Measurements from ENCODE around the gene CRYAA.
"Not testable (repeated sequence)": the region's sequence is repeated elsewhere in the genome, so short reads cannot be mapped to it uniquely, and the experiment has no call there.

CRYAA gene

DNA sequence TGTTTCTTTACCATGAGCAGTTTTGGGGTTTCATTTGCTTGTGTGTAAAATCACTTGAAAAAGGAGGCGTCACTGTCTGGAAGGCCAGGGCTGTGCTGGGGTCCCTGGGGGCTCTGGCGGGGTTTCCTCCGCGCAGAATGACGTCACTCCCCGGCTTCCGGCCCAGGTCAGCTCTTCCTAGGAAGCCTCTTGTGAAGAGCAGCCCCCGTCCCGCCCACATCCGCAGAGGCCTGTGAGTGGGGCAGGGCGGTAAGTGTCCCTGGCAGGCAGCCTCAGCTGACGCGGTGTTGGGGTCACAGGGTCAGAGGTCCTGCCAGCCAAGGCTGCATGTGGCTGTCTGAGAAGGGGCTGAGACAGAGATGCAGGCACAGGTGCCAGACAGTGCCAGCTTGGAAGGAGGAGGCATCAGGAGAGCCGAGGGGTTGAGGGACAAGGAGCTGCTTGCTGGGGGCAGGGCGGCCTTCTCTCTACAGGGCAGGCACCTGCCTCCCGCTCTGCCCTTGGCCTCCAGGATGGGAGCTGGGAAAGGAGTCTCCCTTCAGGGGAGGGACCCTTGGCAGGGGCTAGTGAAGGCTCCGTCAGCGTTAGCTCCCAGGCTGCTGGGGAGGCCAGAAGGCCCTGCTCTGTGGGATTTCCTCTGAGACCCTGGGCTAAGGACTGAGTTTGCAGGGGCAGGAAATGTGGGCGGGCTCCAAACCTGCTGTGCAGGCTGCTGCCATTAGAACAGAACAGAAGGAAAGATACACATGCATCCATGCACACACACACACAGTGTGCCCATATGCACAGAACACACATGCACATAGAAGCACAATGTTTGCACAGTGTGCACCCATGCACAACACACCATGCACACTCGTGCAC lies 8.5 kb downstream of the CRYAA start:
- not testable (repeated sequence) for DNase-seq

- DNase-seq = not testable (repeated sequence)
Observed at GRCh38 chr21:43178175-43178826, 9.5 kb downstream of the CRYAA start.

DNA sequence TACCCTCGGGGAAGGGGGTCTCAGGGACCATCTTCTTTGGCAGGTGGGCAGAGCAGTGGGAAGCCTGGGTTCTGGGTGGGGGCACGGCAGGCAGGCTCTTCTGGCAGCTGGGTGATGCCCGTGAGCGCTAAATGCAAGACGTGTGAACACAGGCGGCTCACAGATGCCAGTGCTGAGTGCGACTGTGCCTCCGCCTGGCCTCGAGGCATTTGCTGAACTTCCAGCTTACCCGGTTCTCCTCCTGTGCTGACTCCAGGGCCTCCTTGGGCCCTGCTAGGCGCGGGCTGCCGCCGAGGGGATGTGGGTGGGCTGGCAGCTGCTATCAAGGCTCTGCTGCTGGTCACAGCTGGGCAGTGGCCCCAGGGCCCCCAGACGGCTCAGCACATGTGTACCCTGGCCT lies 12.2 kb downstream of the CRYAA start:
- not testable (repeated sequence) for DNase-seq

DNA sequence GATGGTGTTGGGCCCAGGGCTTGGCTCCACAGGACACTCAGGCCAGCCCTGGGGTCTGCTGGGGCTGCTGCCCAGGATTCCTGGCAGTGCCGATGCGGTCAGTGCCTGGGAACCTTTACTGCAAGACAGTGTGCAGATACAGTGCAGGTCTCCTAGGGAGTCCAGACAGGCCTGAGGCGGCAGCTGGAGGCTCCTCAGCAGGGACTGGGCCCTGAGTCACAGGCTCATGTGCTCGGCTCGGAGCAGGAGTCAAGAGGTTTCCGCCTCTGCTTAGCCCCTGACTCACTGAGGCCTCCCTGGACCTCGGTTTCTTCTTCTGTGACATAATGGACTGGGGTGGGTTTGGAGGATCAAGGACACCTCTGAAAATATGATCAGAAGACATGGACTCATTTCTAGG lies 18.5 kb downstream of the CRYAA start:
- not testable (repeated sequence) for DNase-seq

- DNase-seq = no peak
Observed at GRCh38 chr21:43187715-43188114, 18.9 kb downstream of the CRYAA start.

DNA sequence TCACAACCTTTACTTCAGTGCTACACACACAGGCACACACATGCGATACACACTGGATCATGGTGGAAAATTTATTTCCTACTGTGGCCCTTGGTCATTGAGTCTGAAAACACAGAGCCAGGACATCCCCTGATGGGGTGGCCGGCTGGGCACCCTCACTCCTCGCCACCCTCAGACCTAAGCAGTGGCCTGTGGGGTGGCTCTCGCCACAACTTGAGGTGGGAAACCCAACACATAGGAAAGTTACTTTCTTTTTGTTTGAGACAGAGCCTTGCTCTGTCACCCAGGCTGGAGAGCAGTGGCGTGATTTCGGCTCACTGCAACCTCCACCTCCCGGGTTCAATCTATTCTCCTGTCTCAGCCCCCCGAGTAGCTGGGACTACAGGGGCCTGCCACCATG lies 19.4 kb downstream of the CRYAA start:
- no peak for DNase-seq

DNA sequence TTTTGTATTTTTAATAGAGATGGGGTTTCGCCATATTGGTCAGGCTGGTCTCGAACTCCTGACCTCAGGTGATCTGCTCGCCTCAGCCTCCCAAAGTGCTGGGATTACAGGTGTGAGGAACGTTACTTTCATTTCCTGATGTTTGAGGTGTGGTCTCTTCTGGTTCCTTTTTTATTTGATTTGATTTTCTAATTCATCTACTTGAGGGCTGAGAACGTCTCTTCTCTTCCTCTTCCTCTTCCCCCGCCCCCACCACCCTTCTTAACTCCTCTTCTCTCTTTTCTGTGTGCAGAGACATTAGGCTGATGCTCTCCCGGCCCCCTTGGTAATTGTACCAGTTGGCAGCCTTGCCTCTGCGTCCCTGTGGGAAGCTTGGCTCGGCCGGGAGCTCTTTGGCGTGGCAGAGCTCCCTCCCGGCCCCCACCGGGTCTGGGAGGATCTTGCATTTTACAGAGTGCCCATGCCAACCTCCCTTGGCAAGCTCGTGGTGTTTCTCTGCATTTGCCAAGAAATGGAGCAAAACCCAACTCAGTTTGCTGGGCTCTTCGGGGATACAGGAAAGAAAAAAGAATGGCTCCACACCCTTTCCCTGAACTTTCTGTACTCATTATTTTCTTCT lies 19.9 kb downstream of the CRYAA start:
- DNase-seq = no peak

DNA sequence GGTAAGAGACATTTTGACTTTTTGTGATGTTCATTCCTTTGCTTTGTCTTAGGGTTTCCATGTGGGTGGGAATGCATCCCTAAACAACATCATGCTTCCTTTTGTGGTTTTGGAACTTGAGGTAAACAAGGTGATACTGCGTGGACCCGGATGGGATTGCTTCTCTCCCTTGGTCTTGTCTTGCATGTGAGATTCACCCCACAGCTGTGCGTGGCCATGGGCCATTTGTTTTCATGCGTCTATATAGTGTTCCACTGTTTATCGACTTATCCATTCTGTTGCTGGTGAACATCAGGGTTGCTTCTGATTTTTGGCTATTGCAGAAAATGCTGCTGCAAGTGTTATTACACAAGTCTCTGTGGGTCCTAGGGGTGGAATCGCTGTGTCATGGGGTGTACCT lies 21.1 kb downstream of the CRYAA start:
- no peak for DNase-seq

DNA sequence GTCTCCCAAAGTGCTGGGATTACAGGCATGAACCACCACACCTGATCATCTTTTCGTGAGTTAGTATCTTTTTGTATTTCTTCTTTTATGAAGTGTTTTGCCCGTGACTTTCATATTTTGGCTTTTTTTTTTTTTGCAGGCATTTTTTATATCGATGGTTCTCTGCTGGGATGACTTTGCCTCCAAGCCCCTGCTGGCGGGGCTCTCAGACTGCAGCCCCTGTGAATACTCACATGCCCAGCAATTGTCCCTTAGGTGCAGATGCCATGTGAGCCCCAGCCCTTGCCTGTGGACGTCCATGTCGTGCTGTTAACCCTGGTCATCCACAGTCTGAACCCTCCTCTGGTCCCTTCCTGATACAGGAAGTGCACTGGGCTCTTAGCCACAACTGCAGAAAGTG lies 21.7 kb downstream of the CRYAA start:
- no peak for DNase-seq

DNA sequence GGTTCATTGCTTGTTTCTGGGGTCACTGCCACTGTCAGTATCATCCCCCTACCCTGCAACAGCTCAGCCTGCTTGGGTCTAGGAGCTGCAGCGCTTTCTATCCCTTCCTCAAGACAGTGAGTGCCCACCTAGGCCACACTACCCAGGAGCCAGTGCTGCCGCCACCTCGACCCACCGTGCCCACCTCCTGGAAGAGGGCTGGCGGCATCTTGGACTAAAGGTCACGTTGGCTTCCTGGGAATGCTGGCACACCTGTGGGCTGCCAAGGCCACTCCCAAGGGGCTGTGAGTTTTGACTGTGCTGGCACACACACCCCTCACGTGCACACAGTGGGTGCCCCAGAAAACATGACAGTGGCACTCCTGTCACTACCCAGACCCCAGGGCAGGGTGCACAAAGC lies 22.1 kb downstream of the CRYAA start:
- DNase-seq = no peak

DNA sequence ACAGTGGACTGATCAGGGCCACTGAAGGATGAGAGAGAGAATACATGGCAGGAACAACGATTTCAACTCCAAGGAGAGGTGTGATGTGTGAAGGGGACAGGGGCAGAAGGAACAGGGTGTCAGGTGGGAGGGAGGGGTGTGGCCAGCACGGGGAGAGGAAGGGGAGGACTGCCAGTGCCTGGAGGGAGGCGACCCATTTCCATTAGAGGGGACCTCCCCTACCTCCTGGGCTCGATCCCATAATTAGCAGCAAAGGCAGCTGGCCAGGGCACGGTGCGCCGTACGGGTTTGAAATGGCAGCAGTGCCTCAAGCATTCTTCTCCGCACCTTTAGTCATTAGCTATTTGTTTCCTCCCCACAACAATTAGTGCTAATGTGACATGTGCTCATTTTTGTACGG lies 22.7 kb downstream of the CRYAA start:
- DNase-seq = no peak

GRCh38 chr21:43191971-43192370 lies 23.2 kb downstream of the CRYAA start:
- DNase-seq = no peak

DNA sequence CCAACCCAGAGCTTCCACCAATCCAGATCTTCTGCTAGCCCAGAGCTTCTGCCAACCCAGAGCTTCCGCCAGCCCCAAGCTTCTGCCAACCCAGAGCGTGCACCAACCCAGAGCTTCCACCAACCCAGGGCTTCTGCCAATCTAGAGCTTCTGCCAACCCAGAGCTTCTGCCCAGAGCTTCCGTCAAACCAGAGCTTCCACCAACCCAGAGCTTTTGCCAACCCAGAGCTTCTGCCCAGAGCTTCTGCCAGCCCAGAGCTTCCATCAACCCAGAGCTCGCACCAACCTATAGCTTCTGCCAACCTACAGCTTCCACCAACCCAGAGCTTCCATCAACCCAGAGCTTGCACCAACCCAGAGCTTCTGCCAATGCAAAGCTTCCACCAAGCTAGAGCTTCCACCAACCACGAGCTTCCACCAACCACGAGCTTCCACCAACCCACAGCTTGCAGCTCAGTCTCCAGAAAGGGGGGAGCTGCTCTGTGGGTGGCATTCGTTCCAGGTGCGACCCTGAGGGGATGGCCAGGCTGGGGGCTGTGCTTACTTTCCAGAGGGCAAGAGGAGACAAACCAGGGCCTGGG lies 23.8 kb downstream of the CRYAA start:
- no peak for DNase-seq

GRCh38 chr21:43193088-43193650 lies 24.4 kb downstream of the CRYAA start:
- DNase-seq = no peak

DNA sequence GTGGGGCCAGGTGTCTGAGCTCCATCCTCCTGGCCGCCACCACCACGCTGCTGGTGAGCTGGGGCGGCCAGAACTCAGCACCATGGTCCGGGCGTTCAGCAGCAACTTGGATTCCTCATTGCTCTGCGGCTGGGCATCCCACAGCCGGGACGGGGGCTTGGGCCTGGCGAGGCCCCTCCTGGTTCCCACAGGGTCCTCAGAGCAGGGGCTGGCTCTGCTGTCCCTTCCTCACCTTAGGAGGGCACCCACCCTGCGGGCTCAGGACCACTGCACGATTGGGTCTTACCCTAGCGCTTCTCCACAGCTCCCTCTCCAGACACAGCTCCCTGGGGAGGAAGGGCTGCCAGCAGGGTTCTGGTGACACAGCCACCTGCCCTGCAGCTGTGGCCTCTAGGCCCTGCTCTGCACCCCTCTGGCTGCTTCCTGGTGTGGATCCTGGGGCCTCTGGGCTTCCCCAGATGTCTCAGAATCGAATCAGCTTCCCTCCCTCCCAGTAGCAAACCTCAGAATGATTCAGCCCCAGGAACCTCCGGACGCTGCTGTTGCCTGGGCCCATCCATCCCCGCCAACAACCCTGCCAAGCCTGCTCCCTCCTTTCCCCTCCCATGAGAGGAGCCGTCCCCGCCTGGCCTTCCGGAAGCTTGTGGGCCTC lies 25.0 kb downstream of the CRYAA start:
- DNase-seq = no peak

GRCh38 chr21:43194303-43195120 lies 25.7 kb downstream of the CRYAA start:
- DNase-seq = no peak

- no peak for DNase-seq
Observed at GRCh38 chr21:43195121-43196021, 26.6 kb downstream of the CRYAA start.

DNA sequence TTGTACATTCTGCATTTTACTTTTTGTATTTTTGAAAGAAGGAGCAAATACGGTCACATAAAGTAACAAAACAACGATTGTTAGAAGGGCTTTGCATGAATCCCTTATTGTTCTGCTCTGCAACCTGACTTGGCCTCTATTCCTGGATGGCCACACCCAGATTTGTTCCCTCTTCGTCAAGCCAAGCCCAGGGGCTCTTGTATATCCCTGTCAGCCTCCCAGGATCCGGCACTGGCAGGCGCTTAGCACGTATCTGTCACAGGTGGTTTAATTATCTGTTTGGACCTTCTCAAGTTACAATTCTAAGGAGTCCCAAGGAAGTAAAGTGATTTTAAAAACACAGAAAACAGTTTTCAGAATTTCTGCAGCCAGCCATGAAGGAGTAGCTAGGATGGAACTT lies 28.0 kb downstream of the CRYAA start:
- no peak for DNase-seq

DNA sequence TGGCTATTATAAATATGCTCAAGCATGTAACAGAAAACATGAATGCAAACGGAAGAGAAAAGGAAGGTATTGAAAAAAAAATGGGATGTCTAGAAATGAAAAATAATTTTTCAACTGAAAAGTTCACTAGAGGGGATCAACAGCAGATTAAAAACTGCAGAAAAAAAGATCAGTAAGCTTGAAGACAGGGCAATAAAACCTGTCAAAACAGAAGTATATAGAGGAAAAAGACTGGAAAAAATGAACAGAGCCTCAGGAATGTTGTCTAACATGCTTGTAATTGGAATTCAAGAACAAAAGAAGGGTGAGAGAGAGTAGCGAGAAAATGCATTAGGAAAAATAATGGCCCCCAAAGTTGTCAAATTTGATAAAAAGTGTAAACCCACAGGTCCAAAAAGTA lies 29.6 kb downstream of the CRYAA start:
- no peak for DNase-seq

DNA sequence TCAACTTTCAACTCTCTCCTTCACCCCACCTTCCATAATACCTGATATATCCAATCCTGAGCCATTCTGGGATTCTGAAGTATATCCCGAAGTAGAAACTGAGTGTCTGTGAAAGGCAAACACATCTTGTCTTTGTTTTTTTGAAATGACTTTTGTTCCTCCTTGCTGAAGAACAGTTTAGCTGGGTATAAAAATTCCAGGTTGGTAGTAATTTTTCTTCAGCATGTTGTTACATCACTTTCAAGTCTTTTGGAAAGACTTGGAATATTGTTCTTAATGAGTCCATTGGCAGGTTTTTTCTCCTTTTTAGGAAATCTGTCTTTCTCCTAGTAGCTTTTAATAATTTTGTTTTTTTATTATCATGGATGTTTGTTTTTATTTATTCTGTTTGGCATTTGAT lies 32.7 kb downstream of the CRYAA start:
- DNase-seq = no peak

DNA sequence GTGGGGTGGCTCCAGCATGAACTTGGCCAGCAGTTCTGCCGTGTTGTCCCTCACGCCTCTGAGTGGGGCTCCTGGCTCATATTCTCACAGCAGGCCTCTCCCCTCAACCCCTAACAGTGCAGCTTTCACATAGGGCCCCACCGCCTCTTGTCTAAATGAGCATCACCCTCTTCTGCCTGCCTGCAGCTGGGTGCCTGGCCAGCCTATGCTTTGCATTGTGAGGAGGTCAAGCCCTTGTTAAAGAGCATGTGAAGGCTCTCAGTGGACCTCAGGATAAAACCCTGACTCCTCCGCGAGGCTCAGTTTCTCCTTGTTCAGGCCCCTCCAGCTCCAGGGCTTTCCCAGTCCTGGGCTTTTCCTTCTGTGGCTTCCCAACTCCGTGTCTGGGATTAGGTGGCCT lies 34.8 kb downstream of the CRYAA start:
- DNase-seq = no peak
